Hepatocyte (in vitro differentiated cells): ENCODE results near the gene KCNJ12.

Experiments
- CTCF ChIP-seq: fragments of 200-600 bp; sonication (generic); IDR thresholded peaks from 2 replicates; pipeline ENCODE4 v1.5.1; 2016; ENCODE audit warnings: antibody characterized with exemption, mild to moderate bottlenecking; ENCODE audit not compliant: poor library complexity
- EZH2phosphoT487 ChIP-seq: fragments of 200-600 bp; sonication (generic); IDR thresholded peaks from one replicate; pipeline ENCODE4 v1.6.1; 2018; ENCODE audit warnings: antibody characterized with exemption, mild to moderate bottlenecking, low read depth, moderate library complexity; ENCODE audit not compliant: unreplicated experiment, severe bottlenecking

- TF ChIP-seq CTCF, result no peak
- TF ChIP-seq EZH2phosphoT487, result no peak
These were observed 13.7 kb upstream of the KCNJ12 start for GRCh38 chr17:21362331-21362931.
